H1 (cell line): ENCODE results near the gene WDFY1. TPM values are rescaled to one million over a fixed set of nuclear protein-coding genes. Genes with fewer than 3 reads are reported as not detected.

Experiments
- CHD1 ChIP-seq: IDR thresholded peaks from 2 replicates; pipeline ENCODE4 v1.6.1; 2012; ENCODE audit warnings: low read depth, low read length, improper control_type of control experiment
- CTBP2 ChIP-seq: IDR thresholded peaks from 2 replicates; pipeline ENCODE4 v1.7.0; 2011; ENCODE audit warnings: borderline replicate concordance, mild to moderate bottlenecking, moderate library complexity, mixed read lengths, low read length; ENCODE audit not compliant: insufficient read depth, insufficient read length
- RXRA ChIP-seq: IDR thresholded peaks from 2 replicates; pipeline ENCODE4 v1.6.1; 2011; ENCODE audit warnings: low read depth, mild to moderate bottlenecking, low read length, moderate library complexity; ENCODE audit not compliant: insufficient read depth
- SP2 ChIP-seq: IDR thresholded peaks from 2 replicates; pipeline ENCODE4 v1.6.1; 2012; ENCODE audit warnings: mild to moderate bottlenecking, low read length, inconsistent platforms
- TAF7 ChIP-seq: optimal IDR thresholded peaks from 2 replicates; pipeline ENCODE3; 2011; ENCODE audit warnings: low read depth, mild to moderate bottlenecking, inconsistent platforms, low read length, moderate library complexity, borderline replicate concordance
- polyA plus RNA-seq, 7 experiments: library from polyadenylated mRNA; depleted of rRNA in 3 of 7; stranded (reverse) in 5 of 7; unstranded in 2 of 7; fragments of >200 nt in 5 of 7; fragments of 200-250 nt in 2 of 7; gene quantifications; 1 replicate in 5 of 7; 2 replicates in 1 of 7; 4 replicates in 1 of 7; pipeline versions ENCODE4 v1.2.1 to v1.2.3, GENCODE V29; 2011 to 2013; ENCODE audit warnings: missing spikeins in 2 of 7, mixed read lengths in 2 of 7
- total RNA-seq: library from RNA; stranded (reverse); fragmentation: NEBNext Ultra II Directional; extraction: Animal tissue kit (Norgen Biotek cat#: 25700); gene quantifications from 2 replicates; pipeline ENCODE4 v1.2.1, GENCODE V29; 2021
- TF ChIP-seq, protein P1 (sequence below): IDR thresholded peaks from 2 replicates; pipeline ENCODE4 v1.6.1; 2012; ENCODE audit warnings: inconsistent platforms

WDFY1 gene
- total and polyA plus RNA-seq, 2 of the 8 experiments (the other 6 are each of a cell fraction or from before 2014, with no cell fraction given) = 68.4 to 94.7 TPM

GRCh38 chr2:223928113-223929006 lies 16.8 kb downstream of the WDFY1 start (continued):
- TF ChIP-seq, protein P1, sequence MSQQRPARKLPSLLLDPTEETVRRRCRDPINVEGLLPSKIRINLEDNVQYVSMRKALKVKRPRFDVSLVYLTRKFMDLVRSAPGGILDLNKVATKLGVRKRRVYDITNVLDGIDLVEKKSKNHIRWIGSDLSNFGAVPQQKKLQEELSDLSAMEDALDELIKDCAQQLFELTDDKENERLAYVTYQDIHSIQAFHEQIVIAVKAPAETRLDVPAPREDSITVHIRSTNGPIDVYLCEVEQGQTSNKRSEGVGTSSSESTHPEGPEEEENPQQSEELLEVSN = no peak
- TF ChIP-seq TAF7 = no peak
- no peak for TF ChIP-seq SP2
- no peak for TF ChIP-seq CHD1
- TF ChIP-seq RXRA = no peak
- TF ChIP-seq CTBP2 = no peak
